ENCODE measurements around the gene VAV3. TPM values are rescaled to one million over a fixed set of nuclear protein-coding genes. Genes with fewer than 3 reads are reported as not detected.

Gene VAV3
- total and polyA plus RNA-seq, 9 of the 15 experiments (the other 6 are each of a cell fraction or from before 2014, with no cell fraction given), result not detected

GRCh38 chr1:107949467-107950253, 15.3 kb downstream of the VAV3 start (continued):
- TF ChIP-seq SIX5 (IDR thresholded peaks at IDR 0.05; ENCODE audit: borderline replicate concordance in 1 of 2, insufficient read depth in 1 of 2, low read depth in 1 of 2, low read length in 2 of 2), result no peak

GRCh38 chr1:107946794-107947193, 18.2 kb downstream of the VAV3 start:
- Histone ChIP-seq H3K4me3 (no peak overlapping the region), H3K9me3 (replicated peaks; ENCODE audit: control insufficient read depth, insufficient read depth, low read depth, low read length) (no peaks in the 10 kb centered on the region), H3K36me3 (ENCODE audit: control insufficient read depth, insufficient read depth, low read length) (no peaks in the 10 kb centered on the region), H3K9me1 (ENCODE audit: control insufficient read depth, insufficient read depth, low read length) (no peaks in the 10 kb centered on the region), H3K9ac (ENCODE audit: insufficient read depth in 1 of 2, low read depth in 2 of 2, low read length in 2 of 2) (no peak overlapping the region), H3K4me1 (replicated peaks in 1 of 2; ENCODE audit: control insufficient read depth in 2 of 2, insufficient read depth in 2 of 2, low read length in 2 of 2) (no peaks in the 10 kb centered on the region), H3K79me2 (ENCODE audit: control insufficient read depth, insufficient read depth, low read length) (no peaks in the 10 kb centered on the region), H4K20me1 (replicated peaks; ENCODE audit: control insufficient read depth, insufficient read depth, low read length) (no peaks in the 10 kb centered on the region), H3K4me2 (ENCODE audit: insufficient read depth, low read length) (no peak overlapping the region), H3K27ac (ENCODE audit: extremely low read depth, low read depth, low read length) (no peak overlapping the region), H3K27me3 (ENCODE audit: control insufficient read depth in 2 of 2, insufficient read depth in 2 of 2, low read length in 2 of 2) (no peaks in the 10 kb centered on the region), H2AFZ (ENCODE audit: low read depth, low read length) (no peak overlapping the region)
- ATAC-seq (no peak), DNase-seq (ENCODE audit: extremely low read depth in 1 of 4, low spot score in 3 of 4) (no peak), FAIRE-seq (no peak)
- ChIA-PET CTCF (ENCODE audit: low intra/inter-chr PET ratio) (no interaction called here), POLR2A (interaction anchor here (1.2 kb wide), 1 partner anchor 15 kb away, joined by 3 read pairs; no protein-coding TSS in a partner anchor)
- in situ Hi-C loops (cut with MboI), result no loop called here
- intact Hi-C loops (cut with micrococcal nuclease), result no loop called here
- no TSS peak for BruUV-seq (replicated peaks)
- no peak for TF ChIP-seq TARDBP (IDR thresholded peaks at IDR 0.05)
- TF ChIP-seq ADNP (tag; IDR thresholded peaks at IDR 0.05), result no peak
- TF ChIP-seq SMAD4 (CRISPR knock-in tag; conservative IDR thresholded peaks at IDR 0.05), result no peak
- TF ChIP-seq ZNF282 (CRISPR knock-in tag; IDR thresholded peaks at IDR 0.05), result no peak
- TF ChIP-seq MAZ (CRISPR knock-in tag; conservative IDR thresholded peaks at IDR 0.05 in 1 of 2, IDR thresholded peaks at IDR 0.05 in 1 of 2), result no peak
- TF ChIP-seq DDX20 (tag; IDR thresholded peaks at IDR 0.05; ENCODE audit: low read depth), result no peak
- TF ChIP-seq TCFL5 (CRISPR knock-in tag; conservative IDR thresholded peaks at IDR 0.05), result no peak
- TF ChIP-seq ETV6 (IDR thresholded peaks at IDR 0.05; ENCODE audit: borderline replicate concordance in 1 of 2, low read depth in 2 of 2, low read length in 1 of 2), result no peak
- TF ChIP-seq ETV6 (CRISPR knock-in tag; IDR thresholded peaks at IDR 0.05; ENCODE audit: borderline replicate concordance), result no peak
- TF ChIP-seq ZNF12 (CRISPR knock-in tag; IDR thresholded peaks at IDR 0.05), result no peak
- no peak for TF ChIP-seq ZNF785 (CRISPR knock-in tag; IDR thresholded peaks at IDR 0.05)
- TF ChIP-seq PHF8 (IDR thresholded peaks at IDR 0.05; ENCODE audit: borderline replicate concordance, low read length), result no peak
- TF ChIP-seq KDM5B (IDR thresholded peaks at IDR 0.05; ENCODE audit: insufficient replicate concordance, low read depth, low read length), result no peak
- no peak for TF ChIP-seq KAT8 (IDR thresholded peaks at IDR 0.05; ENCODE audit: low read depth)
- no peak for TF ChIP-seq CTCF (IDR thresholded peaks at IDR 0.05 in 2 of 3, conservative IDR thresholded peaks at IDR 0.05 in 1 of 3; ENCODE audit: insufficient read depth in 2 of 3, low read depth in 1 of 3, low read length in 3 of 3)
- no peak for TF ChIP-seq NCOR1 (IDR thresholded peaks at IDR 0.05)
- TF ChIP-seq FOXA1 (IDR thresholded peaks at IDR 0.05; ENCODE audit: borderline replicate concordance), result no peak
- no peak for TF ChIP-seq NCOA6 (IDR thresholded peaks at IDR 0.05)
- TF ChIP-seq ZKSCAN8 (CRISPR knock-in tag; IDR thresholded peaks at IDR 0.05), result no peak
